ENCODE results near the gene COX19. TPM values are rescaled to one million over a fixed set of nuclear protein-coding genes. Genes with fewer than 3 reads are reported as not detected.
A peak's percentile ranks its signal among the peaks of the same experiment; 100 is the strongest.

Gene COX19
- total and polyA plus RNA-seq, 2 of the 13 experiments (the other 11 are each of a cell fraction or from before 2014, with no cell fraction given) = 11.5 to 21.7 TPM

GRCh38 chr7:947391-948210, 27.7 kb downstream of the COX19 start:
- no peak for FAIRE-seq
- WGBS (ENCODE audit: low lambda C conversion rate) = 93% methylated on average over 37 of the region's 37 CpGs
- Histone ChIP-seq H3K9me3 (ENCODE audit: low read length) (no peaks in the 10 kb centered on the region), H2AFZ (ENCODE audit: low read length) (no peak overlapping the region), H3K4me2 (ENCODE audit: low read depth, low read length) (no peak overlapping the region), H3K4me3 (replicated peaks in 1 of 3; ENCODE audit: insufficient read depth in 1 of 3, low read depth in 2 of 3, low read length in 3 of 3) (no peak overlapping the region), H3K27ac (ENCODE audit: extremely low read length, insufficient read depth, low read length) (no peak overlapping the region), H3K27me3 (ENCODE audit: control insufficient read depth in 1 of 2, insufficient read depth in 2 of 2, low read length in 2 of 2) (no peaks in the 10 kb centered on the region), H3K36me3 (replicated peaks in 1 of 2; ENCODE audit: control insufficient read depth in 1 of 2, insufficient read depth in 2 of 2, low read length in 2 of 2) (no peaks in the 10 kb centered on the region; a peak in 1 of 5 replicates), H3K4me1 (ENCODE audit: insufficient read depth, low read length) (peaks cover 37% of the 10 kb centered on the region), H3K9ac (ENCODE audit: insufficient read depth, low read depth, low read length) (no peak overlapping the region), H4K20me1 (ENCODE audit: insufficient read depth, low read length) (no peaks in the 10 kb centered on the region), H3K79me2 (ENCODE audit: insufficient read depth, low read length) (no peaks in the 10 kb centered on the region)
- DNase-seq (ENCODE audit: low spot score) = no peak
- TF ChIP-seq NFE2L1 (CRISPR knock-in tag; IDR thresholded peaks at IDR 0.05; ENCODE audit: borderline replicate concordance) (no peak), AHR (CRISPR knock-in tag; IDR thresholded peaks at IDR 0.05) (no peak), TRIM24 (CRISPR knock-in tag; IDR thresholded peaks at IDR 0.05) (no peak), ZBTB33 (CRISPR knock-in tag; IDR thresholded peaks at IDR 0.05) (0 out of 2 replicates have a peak, but pooled peaks have one; percentile 16)
- TF ChIP-seq, protein P1, sequence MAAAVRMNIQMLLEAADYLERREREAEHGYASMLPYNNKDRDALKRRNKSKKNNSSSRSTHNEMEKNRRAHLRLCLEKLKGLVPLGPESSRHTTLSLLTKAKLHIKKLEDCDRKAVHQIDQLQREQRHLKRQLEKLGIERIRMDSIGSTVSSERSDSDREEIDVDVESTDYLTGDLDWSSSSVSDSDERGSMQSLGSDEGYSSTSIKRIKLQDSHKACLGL (CRISPR knock-in tag; IDR thresholded peaks at IDR 0.05) = no peak
- TF ChIP-seq, protein P2, sequence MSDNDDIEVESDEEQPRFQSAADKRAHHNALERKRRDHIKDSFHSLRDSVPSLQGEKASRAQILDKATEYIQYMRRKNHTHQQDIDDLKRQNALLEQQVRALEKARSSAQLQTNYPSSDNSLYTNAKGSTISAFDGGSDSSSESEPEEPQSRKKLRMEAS (IDR thresholded peaks at IDR 0.05) = no peak
- BruUV-seq (replicated peaks) = no TSS peak
- CTCF ChIA-PET (ENCODE audit: low intra/inter-chr PET ratio, low total read pairs) = no interaction called here
- no peak for ATAC-seq
- POLR2A ChIA-PET = interaction anchor here (0.8 kb wide), 1 partner anchor 10 kb away, joined by 4 read pairs; no protein-coding TSS in a partner anchor
- intact Hi-C loops (cut with micrococcal nuclease; ENCODE audit: unreplicated experiment) = no loop called here
- in situ Hi-C loops (cut with HindIII; ENCODE audit: extremely low pct_ligation_motif_present, low pct_unique_long_range_greater_than_20kb) = no loop called here
